K562 (cell line): Measurements from ENCODE around the gene KIAA1614. TPM values are rescaled to one million over a fixed set of nuclear protein-coding genes. Genes with fewer than 3 reads are reported as not detected.

ENCODE experiments used
- ATAC-seq: fragments of 200-7000 bp; cut with Tn5 transposase; 3 replicates; pipeline ENCODE4 v1.9.1; 2020; ENCODE audit warnings: moderate library complexity
- BruUV-seq: library from RNA; stranded (reverse); fragments of 400-500 nt; replicated peaks from 2 replicates; lab custom pipeline; 2021; lab: Mats Ljungman, UMichigan
- CTCF ChIA-PET: fragments of 300-600 bp; formaldehyde crosslinking; extraction: SDS; loops from one replicate; lab custom pipeline; 2021; ENCODE audit warnings: low intra/inter-chr PET ratio; lab: Yijun Ruan, JAX
- POLR2A ChIA-PET: fragments of 300-600, 350-650 bp; sonication (Branson Sonifier 250); formaldehyde crosslinking; extraction: SDS; loops from one replicate; lab custom pipeline; 2021; ENCODE audit warnings: antibody characterized with exemption, inconsistent platforms; lab: Yijun Ruan, JAX
- DNase-seq, 4 experiments: peaks; one replicate each; pipeline versions ENCODE4 v3.0.0 to v3.0.0-alpha.2; 2011 to 2018; ENCODE audit warnings: low spot score in 3 of 4, mixed read lengths in 3 of 4; ENCODE audit errors: extremely low read depth in 1 of 4
- FAIRE-seq: peaks from 2 replicates; lab custom pipeline; 2011; peaks lifted over from hg19 to GRCh38; lab: Jason Lieb, UNC
- H2AFZ ChIP-seq: 2 replicates; pipeline ENCODE4 v1.6.0; 2011; ENCODE audit warnings: low read depth, low read length, control low read depth, inconsistent platforms
- H3K27ac ChIP-seq: fragments of 200-600 bp; 3 replicates; pipeline ENCODE4 v1.8.0; 2011; ENCODE audit warnings: low read depth, mild to moderate bottlenecking, control low read depth, inconsistent platforms, low read length, moderate library complexity, mixed read lengths; ENCODE audit errors: extremely low read depth
- H3K27me3 ChIP-seq, 2 experiments: fragments of 300-600 bp in 1 of 2; 2 replicates in 1 of 2; 3 replicates in 1 of 2; pipeline versions ENCODE4 v1.6.0 to v1.8.0; 2011; ENCODE audit warnings: inconsistent platforms in 2 of 2, low read length in 2 of 2, mild to moderate bottlenecking in 1 of 2, mixed read lengths in 1 of 2, moderate library complexity in 1 of 2; ENCODE audit not compliant: control insufficient read depth in 2 of 2, insufficient read depth in 2 of 2
- H3K36me3 ChIP-seq: fragments of 300-600 bp; 3 replicates; pipeline ENCODE4 v1.8.0; 2011; ENCODE audit warnings: mild to moderate bottlenecking, low read length, inconsistent platforms; ENCODE audit not compliant: control insufficient read depth, insufficient read depth
- H3K4me1 ChIP-seq, 2 experiments: fragments of 200-600 bp in 1 of 2; replicated peaks in 1 of 2; 2 replicates in 1 of 2; 3 replicates in 1 of 2; pipeline versions ENCODE4 v1.5.1 to v1.8.0; 2011; ENCODE audit warnings: inconsistent platforms in 2 of 2, low read length in 2 of 2, mild to moderate bottlenecking in 1 of 2, mixed read lengths in 1 of 2, moderate library complexity in 1 of 2; ENCODE audit not compliant: control insufficient read depth in 2 of 2, insufficient read depth in 2 of 2
- H3K4me2 ChIP-seq: 2 replicates; pipeline ENCODE4 v1.6.1; 2011; ENCODE audit warnings: low read length, control low read depth, inconsistent platforms, mixed read lengths; ENCODE audit not compliant: insufficient read depth
- H3K4me3 ChIP-seq: fragments of 200-600 bp; sonication (generic), shearing (Covaris generic); 2 replicates; pipeline ENCODE4 v1.5.1; 2016; ENCODE audit warnings: control low read depth, inconsistent platforms
- H3K79me2 ChIP-seq: fragments of 200-600 bp; 3 replicates; pipeline ENCODE4 v1.8.0; 2011; ENCODE audit warnings: low read length, inconsistent platforms; ENCODE audit not compliant: control insufficient read depth, insufficient read depth
- H3K9ac ChIP-seq, 2 experiments: 2 replicates each; pipeline versions ENCODE4 v1.6.0 to v1.6.1; 2011; ENCODE audit warnings: low read depth in 2 of 2, low read length in 2 of 2, control low read depth in 1 of 2, inconsistent platforms in 1 of 2, mild to moderate bottlenecking in 1 of 2, mixed read lengths in 1 of 2; ENCODE audit not compliant: insufficient read depth in 1 of 2
- H3K9me1 ChIP-seq: one replicate; pipeline ENCODE4 v1.6.0; 2011; ENCODE audit warnings: inconsistent platforms, mild to moderate bottlenecking, low read length, moderate library complexity; ENCODE audit not compliant: control insufficient read depth, insufficient read depth
- H3K9me3 ChIP-seq: replicated peaks from 2 replicates; pipeline ENCODE4 v1.5.1; 2011; ENCODE audit warnings: low read depth, low read length, inconsistent platforms; ENCODE audit not compliant: control insufficient read depth, insufficient read depth
- H4K20me1 ChIP-seq: replicated peaks from 2 replicates; pipeline ENCODE4 v1.6.1; 2011; ENCODE audit warnings: low read length, inconsistent platforms, mixed read lengths; ENCODE audit not compliant: control insufficient read depth, insufficient read depth
- ARID3A ChIP-seq: IDR thresholded peaks from 2 replicates; pipeline ENCODE4 v1.6.1; 2012; ENCODE audit warnings: low read depth, low read length, improper control_type of control experiment, borderline replicate concordance
- ATF1 ChIP-seq, 2 experiments: fragments of 450-650 bp in 1 of 2; IDR thresholded peaks; 2 replicates each; pipeline ENCODE4 v1.6.1; 2016; ENCODE audit warnings: missing compliant biosample characterization in 1 of 2, missing genetic modification characterization in 1 of 2
- MEF2D ChIP-seq: conservative IDR thresholded peaks from 2 replicates; pipeline ENCODE4 v1.6.1; 2016; ENCODE audit warnings: low read depth, missing genetic modification characterization, missing compliant biosample characterization
- MTF1 ChIP-seq: fragments of 250-450 bp; sonication (Bioruptor Pico); IDR thresholded peaks from 2 replicates; pipeline ENCODE4 v1.9.0; 2021; ENCODE audit warnings: moderate library complexity, mild to moderate bottlenecking, inconsistent platforms, borderline replicate concordance
- XRCC4 ChIP-seq: IDR thresholded peaks from one replicate; pipeline ENCODE4 v1.6.1; 2011; ENCODE audit not compliant: insufficient read depth, insufficient read length; ENCODE audit errors: extremely low read depth
- ZBTB26 ChIP-seq: fragments of 450-650 bp; formaldehyde crosslinking; IDR thresholded peaks from 2 replicates; pipeline ENCODE4 v1.4.0; 2022; ENCODE audit warnings: missing genetic modification characterization
- ZNF143 ChIP-seq: sonication (generic); formaldehyde crosslinking; IDR thresholded peaks from 2 replicates; pipeline ENCODE4 v1.9.0; 2022; ENCODE audit warnings: mild to moderate bottlenecking, missing genetic modification reagents
- ZNF239 ChIP-seq: fragments of 250-450 bp; sonication (Bioruptor Pico); IDR thresholded peaks from 2 replicates; pipeline ENCODE4 v1.4.0; 2020; ENCODE audit warnings: mild to moderate bottlenecking
- ZNF3 ChIP-seq: fragments of 250-450 bp; sonication (Bioruptor Pico); IDR thresholded peaks from 2 replicates; pipeline ENCODE4 v1.5.0; 2021; ENCODE audit warnings: mild to moderate bottlenecking, moderate library complexity
- ZNF318 ChIP-seq, 2 experiments: fragments of 450-650 bp; IDR thresholded peaks; 2 replicates each; pipeline ENCODE4 v1.6.1; 2016; ENCODE audit warnings: mild to moderate bottlenecking in 2 of 2, borderline replicate concordance in 1 of 2, low read depth in 1 of 2, moderate library complexity in 1 of 2
- WGBS: fragments of 100-300 bp; shearing (Covaris generic); methylation state at CpG from one replicate; pipeline ENCODE4 v1.1.6; 2016; ENCODE audit warnings: low coverage, mixed read lengths; ENCODE audit not compliant: insufficient coverage; ENCODE audit errors: missing lambda C conversion rate; 5-methylcytosine and 5-hydroxymethylcytosine counted together
- in situ Hi-C: fragments of 300-500 bp; cut with MboI; formaldehyde crosslinking; loops from 4 replicates; pipeline ENCODE4 v1.15.0; 2018; ENCODE audit warnings: inconsistent platforms, mixed read lengths
- intact Hi-C: fragments of 100-400 bp; cut with micrococcal nuclease; formaldehyde crosslinking; loops from 2 replicates; pipeline ENCODE4 v1.14.2; 2022
- polyA plus RNA-seq, 8 experiments: library from polyadenylated mRNA; depleted of rRNA in 4 of 8; stranded (reverse) in 5 of 8; unstranded in 3 of 8; fragments of >200 nt; fragmentation: Nextera tagmentation in 2 of 8; fragmentation: Illumina TruSeq in 1 of 8; extraction: Ambion mirVana in 2 of 8; extraction: Trizol in 1 of 8; gene quantifications; 2 replicates each; pipeline versions ENCODE4 v1.2.1 to v1.2.3, GENCODE V29; 2011 to 2014; ENCODE audit warnings: inconsistent platforms in 1 of 8, missing spikeins in 1 of 8
- total RNA-seq, 7 experiments: library from RNA; depleted of rRNA in 6 of 7; stranded (reverse); fragments of >200 nt in 6 of 7; fragmentation: Illumina TruSeq in 2 of 7; extraction: Trizol in 2 of 7; gene quantifications; 2 replicates each; pipeline versions ENCODE4 v1.2.1 to v1.2.3, GENCODE V29; 2011 to 2021; ENCODE audit warnings: low replicate concordance in 1 of 7

KIAA1614 gene
- total and polyA plus RNA-seq, 9 of the 15 experiments (the other 6 are each of a cell fraction or from before 2014, with no cell fraction given), result 0.01 to 1.1 (median 0.15) TPM; not detected in 1

- Histone ChIP-seq H3K27me3 (no peaks in the 10 kb centered on the region), H3K36me3 (peaks cover 15% of the 10 kb centered on the region; the same call in 2 of the 3 replicates), H3K4me2 (no peak overlapping the region), H3K9ac (no peak overlapping the region), H2AFZ (no peak overlapping the region), H3K79me2 (no peaks in the 10 kb centered on the region), H3K4me3 (no peak overlapping the region), H3K9me3 (no peaks in the 10 kb centered on the region), H3K4me1 (peaks cover 0 to 17% of the 10 kb centered on the region in 2 experiments; a peak in 1 of 5 replicates), H3K9me1 (no peaks in the 10 kb centered on the region), H3K27ac (no peak overlapping the region), H4K20me1 (no peaks in the 10 kb centered on the region)
- WGBS, result 96% methylated on average over 10 of the region's 10 CpGs
- intact Hi-C loops (no loop called here), in situ Hi-C loops (no loop called here)
- no peak for FAIRE-seq
- ChIA-PET POLR2A (no interaction called here), CTCF (no interaction called here)
- no TSS peak for BruUV-seq
- no peak for DNase-seq
- ATAC-seq, result no peak
- TF ChIP-seq ATF1 (CRISPR knock-in tag; IDR thresholded peaks at IDR 0.05) (no peak), ATF1 (tag; IDR thresholded peaks at IDR 0.05) (no peak), XRCC4 (no peak), ZNF3 (no peak), ZBTB26 (no peak), ZNF239 (no peak), MTF1 (no peak), ZNF318 (IDR thresholded peaks at IDR 0.05; ENCODE audit: borderline replicate concordance in 1 of 2, low read depth in 1 of 2) (no peak), ZNF143 (CRISPR knock-in tag) (no peak), ARID3A (no peak), MEF2D (tag) (no peak)
Observed at GRCh38 chr1:180954801-180955165, 42.1 kb downstream of the KIAA1614 start.
